ENCODE measurements around the gene ROR1.

ROR1 gene

GRCh38 chr1:64051796-64052195 is 278.0 kb downstream of the ROR1 start:
- no peak for DNase-seq (ENCODE audit: low read depth, low spot score)

GRCh38 chr1:64052777-64053176 is 279.0 kb downstream of the ROR1 start:
- no peak for DNase-seq (ENCODE audit: low read depth, low spot score)

GRCh38 chr1:64055310-64055709 is 281.5 kb downstream of the ROR1 start:
- DNase-seq (ENCODE audit: low read depth, low spot score) = no peak

GRCh38 chr1:64059556-64059955 is 285.7 kb downstream of the ROR1 start:
- DNase-seq (ENCODE audit: low read depth, low spot score) = no peak

- no peak for DNase-seq (ENCODE audit: low read depth, low spot score)
These were observed 286.9 kb downstream of the ROR1 start for GRCh38 chr1:64060611-64061302.

GRCh38 chr1:64061430-64062104 is 287.8 kb downstream of the ROR1 start:
- DNase-seq (ENCODE audit: low read depth, low spot score) = no peak

GRCh38 chr1:64062529-64062928 is 288.7 kb downstream of the ROR1 start:
- DNase-seq (ENCODE audit: low read depth, low spot score) = no peak

GRCh38 chr1:64062941-64063581 is 289.2 kb downstream of the ROR1 start:
- DNase-seq (ENCODE audit: low read depth, low spot score) = no peak

- DNase-seq (ENCODE audit: low read depth, low spot score) = no peak
These were observed 291.8 kb downstream of the ROR1 start for GRCh38 chr1:64065571-64065970.

GRCh38 chr1:64072089-64072793 is 298.4 kb downstream of the ROR1 start:
- DNase-seq (ENCODE audit: low read depth, low spot score) = no peak

GRCh38 chr1:64073705-64074104 is 299.9 kb downstream of the ROR1 start:
- DNase-seq (ENCODE audit: low read depth, low spot score) = no peak

- no peak for DNase-seq (ENCODE audit: low read depth, low spot score)
These were observed 300.9 kb downstream of the ROR1 start for GRCh38 chr1:64074767-64075166.

GRCh38 chr1:64077281-64077940 is 303.6 kb downstream of the ROR1 start:
- no peak for DNase-seq (ENCODE audit: low read depth, low spot score)

GRCh38 chr1:64080941-64081562 is 307.2 kb downstream of the ROR1 start:
- DNase-seq (ENCODE audit: low read depth, low spot score) = no peak

GRCh38 chr1:64082459-64082858 is 308.6 kb downstream of the ROR1 start:
- no peak for DNase-seq (ENCODE audit: low read depth, low spot score)

- DNase-seq (ENCODE audit: low read depth, low spot score) = no peak
These were observed 310.6 kb downstream of the ROR1 start for GRCh38 chr1:64084451-64084850.

- no peak for DNase-seq (ENCODE audit: low read depth, low spot score)
These were observed 314.0 kb downstream of the ROR1 start for GRCh38 chr1:64087768-64088167.

GRCh38 chr1:64090436-64090835 is 316.6 kb downstream of the ROR1 start:
- no peak for DNase-seq (ENCODE audit: low read depth, low spot score)

GRCh38 chr1:64092851-64093371 is 319.1 kb downstream of the ROR1 start:
- DNase-seq (ENCODE audit: low read depth, low spot score) = no peak

- no peak for DNase-seq (ENCODE audit: low read depth, low spot score)
These were observed 320.1 kb downstream of the ROR1 start for GRCh38 chr1:64093941-64094340.

- no peak for DNase-seq (ENCODE audit: low read depth, low spot score)
These were observed 322.0 kb downstream of the ROR1 start for GRCh38 chr1:64095832-64096231.

Data from activated CD4-positive, CD25-positive, alpha-beta regulatory T cell treated with anti-CD3 and anti-CD28 coated beads, Interleukin-2, amount 50 U/mL, for 16 hours (primary cell).